ENCODE results near the gene TNRC18. TPM values are rescaled to one million over a fixed set of nuclear protein-coding genes. Genes with fewer than 3 reads are reported as not detected.

Gene TNRC18
- polyA plus RNA-seq, 1 of the 3 experiments (the other 2 are of a cell fraction): 34.4 TPM

GRCh38 chr7:5352440-5353010 lies 71.1 kb downstream of the TNRC18 start (continued):
- no peak for TF ChIP-seq USF2 (IDR thresholded peaks at IDR 0.05; ENCODE audit: borderline replicate concordance, low read depth, low read length)
- TF ChIP-seq MAX (IDR thresholded peaks at IDR 0.05; ENCODE audit: low read depth): no peak
- TF ChIP-seq IRF3 (IDR thresholded peaks at IDR 0.05; ENCODE audit: low read depth, low read length): no peak
- no peak for TF ChIP-seq RXRA (IDR thresholded peaks at IDR 0.05; ENCODE audit: borderline replicate concordance, low read depth)
- TF ChIP-seq CHD2 (IDR thresholded peaks at IDR 0.05; ENCODE audit: low read length, partially characterized antibody): no peak
- no peak for TF ChIP-seq JUND (IDR thresholded peaks at IDR 0.05)
- TF ChIP-seq NRF1 (IDR thresholded peaks at IDR 0.05; ENCODE audit: low read depth, low read length): no peak
- no peak for TF ChIP-seq POLR2AphosphoS5 (IDR thresholded peaks at IDR 0.05; ENCODE audit: low read depth, low read length)
- TF ChIP-seq GABPA (IDR thresholded peaks at IDR 0.05; ENCODE audit: low read depth): no peak
- TF ChIP-seq NFIC (IDR thresholded peaks at IDR 0.05; ENCODE audit: borderline replicate concordance): no peak
- no peak for TF ChIP-seq FOXM1 (IDR thresholded peaks at IDR 0.05; ENCODE audit: low read depth)
- TF ChIP-seq TEAD4 (IDR thresholded peaks at IDR 0.05; ENCODE audit: borderline replicate concordance, insufficient read depth): no peak

GRCh38 chr7:5351507-5352265 lies 71.9 kb downstream of the TNRC18 start:
- ChIA-PET POLR2A (no interaction called here), CTCF (interaction anchor here (1.5 to 8.3 kb wide), 4 partner anchors 15 to 112 kb away, joined by 5 to 94 read pairs (median 6); no protein-coding TSS in a partner anchor)
- no peaks in the 10 kb centered on the region for H3K27me3 ChIP-seq (ENCODE audit: insufficient read depth)
- peaks cover 4% of the 10 kb centered on the region for H3F3A ChIP-seq (replicated peaks; ENCODE audit: insufficient read depth)
- H3K36me3 ChIP-seq (replicated peaks in 1 of 2; ENCODE audit: control insufficient read depth in 1 of 2, insufficient read depth in 2 of 2, low read length in 1 of 2): peaks cover 36 to 39% of the 10 kb centered on the region in 2 experiments
- H3K4me3 ChIP-seq (ENCODE audit: low read depth in 2 of 2, low read length in 1 of 2): no peak overlapping the region
- no peaks in the 10 kb centered on the region for H3K9me3 ChIP-seq
- H3K4me1 ChIP-seq (ENCODE audit: control insufficient read depth in 1 of 2, insufficient read depth in 2 of 2, low read depth in 1 of 2, low read length in 1 of 2): peaks cover 12 to 15% of the 10 kb centered on the region in 2 experiments; a peak in 2 of 4 replicates
- TF ChIP-seq CTCF (IDR thresholded peaks at IDR 0.05): no peak
- TF ChIP-seq EZH2phosphoT487 (IDR thresholded peaks at IDR 0.05; ENCODE audit: borderline replicate concordance, low read depth): no peak
- no peak for TF ChIP-seq MXI1 (IDR thresholded peaks at IDR 0.05; ENCODE audit: low read depth, low read length)
- no peak for TF ChIP-seq SIN3A (IDR thresholded peaks at IDR 0.05; ENCODE audit: borderline replicate concordance, low read depth, low read length)
- TF ChIP-seq CHD2 (IDR thresholded peaks at IDR 0.05; ENCODE audit: low read length, partially characterized antibody): no peak
- no peak for TF ChIP-seq GABPA (IDR thresholded peaks at IDR 0.05; ENCODE audit: low read depth)
- TF ChIP-seq MAX (IDR thresholded peaks at IDR 0.05; ENCODE audit: low read depth): no peak
- TF ChIP-seq NFIC (IDR thresholded peaks at IDR 0.05; ENCODE audit: borderline replicate concordance): no peak
- TF ChIP-seq MEF2A (IDR thresholded peaks at IDR 0.05; ENCODE audit: borderline replicate concordance, low read depth): no peak
- H4K20me1 ChIP-seq (ENCODE audit: insufficient read depth): peaks cover 68% of the 10 kb centered on the region
- H3K4me2 ChIP-seq: no peak overlapping the region
- no peak overlapping the region for H2AFZ ChIP-seq (ENCODE audit: low read depth)
- H3K27ac ChIP-seq (ENCODE audit: low read depth in 2 of 2, low read length in 1 of 2): no peak overlapping the region
- H3K9me2 ChIP-seq: no peaks in the 10 kb centered on the region
- peaks cover 94% of the 10 kb centered on the region for H3K79me2 ChIP-seq (ENCODE audit: insufficient read depth)
- no peak overlapping the region for H3K9ac ChIP-seq
- no peak for DNase-seq
- WGBS (ENCODE audit: low lambda C conversion rate): 92% methylated on average over 34 of the region's 35 CpGs

Data from SK-N-SH (cell line).